H9 (cell line): ENCODE measurements around the gene TMEM100. TPM values are rescaled to one million over a fixed set of nuclear protein-coding genes. Genes with fewer than 3 reads are reported as not detected.

ENCODE experiments used
- DNase-seq: peaks from one replicate; pipeline ENCODE4 v3.0.0-alpha.2; 2017
- H2AFZ ChIP-seq: one replicate; pipeline ENCODE4 v1.6.1; 2013; ENCODE audit warnings: mild to moderate bottlenecking, low read length, control low read depth, moderate library complexity
- H2AK5ac ChIP-seq: 2 replicates; pipeline ENCODE4 v1.6.1; 2013; ENCODE audit warnings: low read length, control low read depth, mixed read lengths; ENCODE audit not compliant: insufficient read length
- H2BK120ac ChIP-seq: one replicate; pipeline ENCODE4 v1.6.1; 2013; ENCODE audit warnings: low read depth, mild to moderate bottlenecking, low read length, control low read depth, inconsistent platforms; ENCODE audit not compliant: poor library complexity, severe bottlenecking
- H2BK12ac ChIP-seq: 2 replicates; pipeline ENCODE4 v1.6.1; 2013; ENCODE audit warnings: low read length, control low read depth, mixed read lengths, low read depth; ENCODE audit not compliant: insufficient read length
- H2BK15ac ChIP-seq: 2 replicates; pipeline ENCODE4 v1.6.1; 2013; ENCODE audit warnings: low read depth, low read length, control low read depth
- H2BK20ac ChIP-seq: one replicate; pipeline ENCODE4 v1.6.1; 2013; ENCODE audit warnings: low read depth, mild to moderate bottlenecking, low read length, control low read depth, inconsistent platforms; ENCODE audit not compliant: poor library complexity, severe bottlenecking
- H2BK5ac ChIP-seq: 2 replicates; pipeline ENCODE4 v1.6.1; 2013; ENCODE audit warnings: low read length, control low read depth, mixed read lengths; ENCODE audit not compliant: insufficient read length
- H3K14ac ChIP-seq: 2 replicates; pipeline ENCODE4 v1.6.1; 2013; ENCODE audit warnings: low read length, control low read depth; ENCODE audit not compliant: insufficient read depth
- H3K18ac ChIP-seq: 2 replicates; pipeline ENCODE4 v1.6.1; 2013; ENCODE audit warnings: low read depth, mild to moderate bottlenecking, mixed read lengths, low read length, control low read depth; ENCODE audit not compliant: insufficient read length
- H3K23ac ChIP-seq: 2 replicates; pipeline ENCODE4 v1.6.1; 2013; ENCODE audit warnings: low read length, control low read depth, mixed read lengths, low read depth; ENCODE audit not compliant: insufficient read length
- H3K23me2 ChIP-seq: 2 replicates; pipeline ENCODE4 v1.6.1; 2013; ENCODE audit warnings: low read depth, mild to moderate bottlenecking, mixed read lengths, low read length, control low read depth; ENCODE audit not compliant: insufficient read length, poor library complexity, severe bottlenecking
- H3K27ac ChIP-seq: 2 replicates; pipeline ENCODE4 v1.5.1; 2013; ENCODE audit warnings: low read length, control low read depth, mixed read lengths, low read depth; ENCODE audit not compliant: insufficient read length
- H3K27me3 ChIP-seq: 2 replicates; pipeline ENCODE4 v1.6.1; 2013; ENCODE audit warnings: low read length, control low read depth, inconsistent platforms; ENCODE audit not compliant: insufficient read depth
- H3K4ac ChIP-seq: 2 replicates; pipeline ENCODE4 v1.6.1; 2013; ENCODE audit warnings: low read depth, mild to moderate bottlenecking, control low read depth, inconsistent platforms, low read length, moderate library complexity
- H3K4me1 ChIP-seq: 2 replicates; pipeline ENCODE4 v1.6.1; 2013; ENCODE audit warnings: low read length, control low read depth, inconsistent platforms; ENCODE audit not compliant: insufficient read depth
- H3K4me2 ChIP-seq: 2 replicates; pipeline ENCODE4 v1.6.1; 2013; ENCODE audit warnings: low read length, control low read depth, mixed read lengths; ENCODE audit not compliant: insufficient read length, insufficient read depth
- H3K56ac ChIP-seq: 2 replicates; pipeline ENCODE4 v1.6.1; 2013; ENCODE audit warnings: low read depth, mild to moderate bottlenecking, mixed read lengths, low read length, control low read depth; ENCODE audit not compliant: insufficient read length
- H3K79me1 ChIP-seq: 2 replicates; pipeline ENCODE4 v1.6.1; 2013; ENCODE audit warnings: low read depth, mild to moderate bottlenecking, moderate library complexity, low read length, control low read depth, inconsistent platforms; ENCODE audit not compliant: insufficient read depth, poor library complexity, severe bottlenecking
- H3K79me2 ChIP-seq: 2 replicates; pipeline ENCODE4 v1.6.1; 2013; ENCODE audit warnings: low read length, control low read depth, inconsistent platforms; ENCODE audit not compliant: insufficient read depth
- H3K9ac ChIP-seq: 2 replicates; pipeline ENCODE4 v1.6.1; 2013; ENCODE audit warnings: low read length, control low read depth, mixed read lengths; ENCODE audit not compliant: insufficient read length; ENCODE audit errors: extremely low read depth
- H3K9me3 ChIP-seq: one replicate; pipeline ENCODE4 v1.6.1; 2013; ENCODE audit warnings: low read depth, low read length, inconsistent platforms; ENCODE audit not compliant: control insufficient read depth
- H3T11ph ChIP-seq: one replicate; pipeline ENCODE4 v1.6.1; 2013; ENCODE audit warnings: mild to moderate bottlenecking, low read length, control low read depth, inconsistent platforms
- H4K20me1 ChIP-seq: one replicate; pipeline ENCODE4 v1.6.1; 2013; ENCODE audit not compliant: control insufficient read depth, insufficient read length, insufficient read depth
- H4K5ac ChIP-seq: 2 replicates; pipeline ENCODE4 v1.6.1; 2013; ENCODE audit warnings: low read depth, mild to moderate bottlenecking, mixed read lengths, low read length, control low read depth; ENCODE audit not compliant: insufficient read length
- H4K8ac ChIP-seq: replicated peaks from 2 replicates; pipeline ENCODE4 v1.6.1; 2013; ENCODE audit warnings: low read length, control low read depth, mixed read lengths, low read depth; ENCODE audit not compliant: insufficient read length
- H4K91ac ChIP-seq: 2 replicates; pipeline ENCODE4 v1.6.1; 2013; ENCODE audit warnings: low read depth, mild to moderate bottlenecking, moderate library complexity, mixed read lengths, low read length, control low read depth; ENCODE audit not compliant: insufficient read length
- H3K27ac Mint-ChIP-seq, 3 experiments: 2 replicates in 2 of 3; 3 replicates in 1 of 3; pipeline ENCODE4 v1.8.0; 2020 to 2021; ENCODE audit warnings: mixed read lengths in 3 of 3, mild to moderate bottlenecking in 1 of 3, moderate library complexity in 1 of 3
- H3K27me3 Mint-ChIP-seq: 2 replicates; pipeline ENCODE4 v1.8.0; 2021; ENCODE audit warnings: low read depth, mild to moderate bottlenecking, moderate library complexity, mixed read lengths
- H3K36me3 Mint-ChIP-seq, 3 experiments: 2 replicates in 2 of 3; 3 replicates in 1 of 3; pipeline ENCODE4 v1.8.0; 2020 to 2021; ENCODE audit warnings: low read depth in 3 of 3, mixed read lengths in 3 of 3; ENCODE audit not compliant: insufficient read depth in 1 of 3
- H3K4me1 Mint-ChIP-seq, 2 experiments: 2 replicates each; pipeline ENCODE4 v1.8.0; 2020; ENCODE audit warnings: mixed read lengths in 2 of 2
- H3K4me3 Mint-ChIP-seq, 2 experiments: 2 replicates in 1 of 2; 3 replicates in 1 of 2; pipeline ENCODE4 v1.8.0; 2020 to 2021; ENCODE audit warnings: mild to moderate bottlenecking in 2 of 2, mixed read lengths in 2 of 2, moderate library complexity in 1 of 2
- H3K9me3 Mint-ChIP-seq, 2 experiments: 2 replicates in 1 of 2; 3 replicates in 1 of 2; pipeline ENCODE4 v1.8.0; 2020; ENCODE audit warnings: mild to moderate bottlenecking in 2 of 2, mixed read lengths in 2 of 2, moderate library complexity in 1 of 2
- CTCF ChIP-seq: fragments of 200-600 bp; sonication (generic); conservative IDR thresholded peaks from 3 replicates; pipeline ENCODE4 v1.8.0; 2021; ENCODE audit warnings: antibody characterized with exemption, mild to moderate bottlenecking
- WGBS: extraction: QIAGEN DNeasy Blood & Tissue Kit; methylation state at CpG from one replicate; pipeline ENCODE4 v1.1.7; 2013; ENCODE audit warnings: missing lambda C conversion rate, low lambda C conversion rate, mixed read lengths; ENCODE audit not compliant: insufficient read length; ENCODE audit errors: extremely low coverage; 5-methylcytosine and 5-hydroxymethylcytosine counted together
- total RNA-seq: library from RNA; stranded (reverse); gene quantifications from 2 replicates; pipeline ENCODE4 v1.2.1, GENCODE V29; 2021

The TMEM100 gene
- total RNA-seq, 1 experiment from 2014 or later, result 0.17 TPM

- no peaks in the 10 kb centered on the region for H3K27me3 Mint-ChIP-seq
Observed at GRCh38 chr17:55706808-55707773, 15.6 kb downstream of the TMEM100 start.

More at GRCh38 chr17:55706808-55707773, 15.6 kb downstream of the TMEM100 start:
- peak; percentile 51 for DNase-seq
- Histone ChIP-seq H3K23me2 (no peaks in the 10 kb centered on the region), H2BK5ac (no peak overlapping the region), H2BK15ac (no peak overlapping the region), H2BK120ac (no peak overlapping the region), H3K9ac (no peak overlapping the region), H2AFZ (peak overlapping the region; percentile 14), H2AK5ac (no peak overlapping the region), H3K27me3 (no peaks in the 10 kb centered on the region), H3K56ac (no peak overlapping the region), H2BK20ac (no peak overlapping the region), H4K8ac (no peak overlapping the region), H3K23ac (no peak overlapping the region), H4K91ac (no peak overlapping the region), H3K27ac (no peak overlapping the region), H4K5ac (no peak overlapping the region), H3K9me3 (no peaks in the 10 kb centered on the region), H3T11ph (no peak overlapping the region), H4K20me1 (no peaks in the 10 kb centered on the region), H3K79me2 (no peaks in the 10 kb centered on the region), H3K4ac (no peak overlapping the region), H3K4me2 (peak overlapping the region; percentile 44), H3K79me1 (no peaks in the 10 kb centered on the region), H3K14ac (peak overlapping the region; percentile 13; the same call in 1 of the 2 replicates), H2BK12ac (no peak overlapping the region), H3K4me1 (peaks cover 6% of the 10 kb centered on the region; the same call in 1 of the 2 replicates), H3K18ac (peak overlapping the region; percentile 62)
- WGBS, result no CpG with 5 or more reads among the region's 11 CpGs
- peak overlapping the region; percentile 8 to 33; a peak in 4 of 5 replicates for H3K4me3 Mint-ChIP-seq
- peaks cover 18 to 29% of the 10 kb centered on the region in 2 experiments for H3K4me1 Mint-ChIP-seq
- peaks cover 0 to 3% of the 10 kb centered on the region in 2 experiments; a peak in 3 of 5 replicates for H3K9me3 Mint-ChIP-seq
- TF ChIP-seq CTCF, result no peak
- peak overlapping the region; percentile 29 to 75 (median 71); a peak in 4 of 7 replicates for H3K27ac Mint-ChIP-seq
- H3K36me3 Mint-ChIP-seq, result peaks cover 0 to 2% (median 0%) of the 10 kb centered on the region in 3 experiments; a peak in 2 of 7 replicates
